Right lobe of liver (tissue), 4 donors: ENCODE results near the gene TLX3.

ENCODE experiments used
- CTCF ChIP-seq, 4 donors: fragments of 200-600 bp in 3 of 4; fragments of 450-650 bp in 1 of 4; IDR thresholded peaks; one replicate each; pipeline versions ENCODE4 v1.5.1 to v1.8.0; 2016 to 2022; ENCODE audit warnings: antibody characterized with exemption in 4 of 4, mild to moderate bottlenecking in 2 of 4
- POLR2A ChIP-seq: fragments of 450-650 bp; IDR thresholded peaks from one replicate; pipeline ENCODE4 v1.6.1; 2017; ENCODE audit warnings: antibody characterized with exemption, mild to moderate bottlenecking
- donor health status: DM: no; HTN: no; CAD: no.
- donor health status: DM: no; HTN: no; CAD: no.
- donor health status: DM: no; HTN: yes; CAD: no.

GRCh38 chr5:171313481-171314206 lies 4.6 kb downstream of the TLX3 start:
- TF ChIP-seq CTCF (IDR thresholded peaks at IDR 0.05) (no peak), POLR2A (no peak)
